ENCODE data around the gene SPTB.
A peak's percentile ranks its signal among the peaks of the same experiment; 100 is the strongest.

Gene SPTB

DNA sequence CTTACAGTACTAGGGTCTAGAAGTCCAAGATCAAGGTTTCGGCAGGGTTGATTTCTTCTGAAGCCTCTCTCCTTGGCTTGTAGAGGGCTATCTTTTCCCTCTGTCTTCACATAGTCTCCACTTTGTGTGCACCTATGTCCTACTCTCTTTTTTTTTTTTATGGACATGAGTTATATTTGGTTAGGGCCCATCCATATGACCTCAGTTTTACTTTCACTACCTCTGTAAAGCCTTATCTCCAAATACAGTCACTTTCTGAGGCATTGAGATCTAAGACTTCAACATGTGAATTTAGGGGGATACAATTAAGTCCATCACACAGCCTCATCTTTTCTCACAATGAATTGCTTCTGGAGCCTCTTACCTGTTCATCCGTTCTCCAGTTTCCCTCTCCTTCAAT, 5.9 kb upstream of the SPTB start:
- no peak for DNase-seq (ENCODE audit: low spot score)

DNA sequence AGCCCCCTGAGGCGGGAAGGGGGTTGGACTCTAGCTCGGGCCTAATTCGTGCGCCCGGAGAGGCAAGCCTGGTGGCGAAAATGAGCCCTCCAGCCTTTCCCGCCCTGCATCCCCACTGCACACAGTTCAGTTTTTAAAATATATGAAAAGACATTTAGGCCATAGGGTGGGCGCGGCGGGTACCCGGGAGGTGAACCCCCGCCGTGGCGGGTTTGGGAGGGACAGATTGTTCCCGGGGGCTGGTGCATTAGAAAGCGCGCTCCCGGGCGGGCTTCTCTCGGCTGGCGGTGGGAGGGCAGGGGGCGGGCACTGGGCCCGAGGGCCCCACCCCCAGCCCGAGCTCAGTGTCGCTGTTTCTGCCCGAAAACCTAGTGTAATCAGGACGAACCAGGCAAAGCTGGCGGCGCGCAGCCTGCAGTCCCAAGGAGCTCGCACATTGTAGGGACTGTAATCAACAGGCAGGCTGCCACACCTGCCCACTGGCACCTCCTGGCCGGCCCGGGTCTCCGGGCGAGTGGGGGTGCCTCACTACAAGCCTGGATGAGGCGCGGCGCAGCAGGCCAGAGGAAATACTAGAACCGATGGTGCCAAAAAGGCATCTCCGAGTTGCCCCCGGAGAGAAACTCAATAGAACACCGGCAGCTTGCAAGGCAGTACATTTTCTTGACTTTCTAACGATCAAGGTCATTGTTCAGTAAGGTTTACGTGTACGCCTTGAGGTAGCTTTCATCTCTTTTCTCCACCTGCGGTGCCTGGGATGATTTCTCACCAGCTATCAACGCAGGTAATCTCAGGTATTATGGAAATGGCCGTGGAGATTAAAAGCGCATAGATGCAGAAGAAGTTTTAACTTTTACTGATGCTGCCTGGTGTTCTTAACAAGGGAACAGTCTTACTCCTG, 764 bp upstream of the SPTB start:
- peak; percentile 77 for DNase-seq (ENCODE audit: low spot score)

DNA sequence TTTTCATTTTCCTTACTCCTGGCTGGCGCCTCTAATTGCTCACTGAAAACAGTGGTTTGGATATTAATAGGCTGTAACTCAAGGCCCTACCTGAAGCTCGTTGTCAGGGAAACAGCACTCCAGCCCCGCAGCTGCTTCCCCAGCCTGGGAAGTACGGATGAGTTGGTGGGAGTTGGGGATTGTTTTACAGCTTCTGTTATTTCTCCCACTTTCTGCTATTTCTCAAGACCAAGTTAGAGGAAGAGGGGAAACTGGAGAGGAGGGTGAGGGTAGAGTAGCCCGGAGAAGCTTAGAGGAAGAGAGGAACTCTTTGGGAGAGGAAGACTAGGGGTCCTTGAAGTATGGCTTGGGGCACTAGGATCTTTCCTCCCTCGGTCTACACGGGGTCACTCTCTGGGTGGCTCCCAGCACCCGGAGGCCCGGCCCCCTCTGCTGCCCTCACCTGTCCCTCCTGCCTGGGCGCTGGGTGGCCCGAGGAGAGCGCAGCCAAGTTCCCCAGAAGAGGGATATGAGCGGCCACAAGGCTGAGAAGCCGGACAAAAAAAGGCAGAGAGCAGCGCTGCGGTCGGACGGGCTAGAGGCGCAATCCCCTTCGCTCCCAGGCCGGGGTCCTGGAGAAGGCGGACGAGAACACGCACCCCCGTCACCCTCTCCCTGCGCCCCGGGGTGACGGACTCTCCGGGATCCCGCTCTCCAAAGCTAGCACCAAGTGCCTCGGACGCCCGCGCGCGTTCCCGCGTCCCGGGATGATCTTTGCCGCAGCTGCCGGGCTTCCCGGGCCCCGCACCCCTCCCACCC, 671 bp downstream of the SPTB start:
- peak; percentile 57 for DNase-seq (ENCODE audit: low spot score)

DNA sequence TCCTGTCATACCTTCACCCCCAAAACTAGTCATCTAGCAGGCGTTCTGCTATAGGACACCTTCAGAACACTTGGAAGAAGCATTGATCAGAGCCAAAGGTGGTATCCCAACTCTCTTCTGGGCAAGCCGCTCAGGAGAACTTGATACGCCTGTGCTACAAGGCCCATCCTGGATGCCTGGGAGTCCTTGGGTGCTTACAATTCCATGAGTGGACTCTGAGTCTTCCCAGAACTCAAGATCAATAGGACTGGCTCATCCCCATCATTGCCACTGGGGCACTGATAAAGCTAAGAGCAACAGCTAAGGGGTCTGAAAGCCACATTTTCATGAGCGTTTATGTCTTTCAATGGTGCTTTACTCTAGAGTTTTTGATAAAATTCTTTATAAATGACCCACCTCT, 1.9 kb downstream of the SPTB start:
- DNase-seq (ENCODE audit: low spot score): no peak

DNA sequence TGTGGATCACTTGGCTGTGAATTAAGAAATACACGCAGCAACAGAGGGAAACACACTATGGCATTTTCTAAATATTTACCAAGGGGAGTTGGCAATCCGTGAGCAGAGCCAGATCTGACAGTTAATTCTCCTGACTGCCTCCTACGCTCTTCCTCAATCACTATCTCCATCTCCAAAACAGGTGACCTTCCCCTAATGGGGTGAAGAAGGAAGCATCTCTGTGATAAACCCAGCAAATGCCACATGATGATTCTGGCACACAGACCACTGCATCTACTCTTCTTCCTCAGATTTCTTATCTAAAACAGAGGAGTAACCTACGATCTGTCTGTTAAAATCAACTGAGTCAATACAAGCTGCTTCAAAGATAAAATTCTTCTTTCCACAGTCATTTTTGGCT, 4.4 kb downstream of the SPTB start:
- no peak for DNase-seq (ENCODE audit: low spot score)

DNA sequence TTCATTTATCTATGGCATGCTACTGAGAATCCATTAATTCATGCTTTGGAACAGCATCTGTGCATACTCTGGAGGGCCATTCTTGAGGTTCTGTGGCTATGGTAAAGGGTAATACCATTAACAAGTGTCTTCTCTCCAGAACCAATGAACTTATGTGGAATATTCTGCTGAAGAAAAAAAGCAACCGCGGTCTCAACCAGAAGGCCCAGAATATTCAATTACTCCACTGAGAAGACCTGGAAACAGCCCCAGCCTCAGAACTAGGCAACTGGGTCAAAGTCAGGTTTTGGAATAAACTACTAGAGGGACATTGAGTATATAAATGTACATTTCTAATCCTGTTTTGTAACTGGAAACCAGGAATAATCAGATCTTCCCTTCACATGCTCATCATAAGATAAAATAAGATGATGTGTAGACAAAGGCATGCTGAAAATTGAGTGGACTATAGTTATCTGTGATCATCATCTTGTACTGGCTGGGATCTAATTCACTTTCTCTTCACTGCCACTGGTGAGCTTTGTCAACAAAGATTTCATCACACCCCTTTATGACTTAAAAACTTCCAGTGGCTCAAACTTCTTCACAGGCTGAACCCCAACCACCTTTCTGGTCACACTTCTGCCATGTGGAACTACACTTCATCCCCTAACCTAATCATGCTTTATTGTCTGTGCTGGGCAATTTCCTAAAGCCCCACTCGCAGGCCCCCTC, 6.0 kb downstream of the SPTB start:
- no peak for DNase-seq (ENCODE audit: low spot score)

DNA sequence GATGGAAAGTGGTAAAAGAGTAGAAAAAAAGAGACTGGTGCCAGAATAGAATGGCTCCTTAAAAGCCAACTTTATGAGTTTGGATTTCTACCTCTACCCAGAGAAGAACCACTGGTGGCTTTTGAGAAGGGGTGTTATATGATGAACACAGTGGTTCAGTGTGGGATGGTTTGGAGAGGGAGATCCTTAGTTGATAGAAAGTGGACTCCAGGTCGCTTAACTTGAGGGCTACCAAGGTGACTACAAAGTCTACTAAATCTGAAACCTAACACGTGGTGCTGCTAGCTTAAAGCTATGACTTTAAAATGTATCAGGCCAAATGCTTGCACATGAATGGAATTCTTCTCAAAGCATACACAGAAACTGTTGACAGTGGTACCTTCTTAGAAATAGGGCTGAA, 8.4 kb downstream of the SPTB start:
- no peak for DNase-seq (ENCODE audit: low spot score)

DNA sequence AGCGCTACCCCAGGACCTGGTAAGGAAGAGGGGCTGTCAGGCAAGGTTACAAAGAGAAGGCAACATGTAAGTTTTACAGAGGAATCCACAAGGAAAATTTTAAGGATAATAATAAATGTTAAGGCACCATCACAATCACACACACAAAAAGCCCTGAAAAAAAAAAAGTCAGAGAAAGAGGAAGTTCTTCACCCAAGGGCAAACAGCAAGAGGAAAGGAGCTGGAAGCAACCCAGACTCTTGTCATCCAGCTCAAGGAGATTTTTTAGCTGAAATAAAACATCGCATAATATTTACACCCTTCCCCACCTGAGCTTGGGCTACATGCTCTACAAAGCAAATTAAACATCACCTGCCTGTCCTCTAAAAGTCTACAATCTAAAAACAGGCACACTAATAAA, 9.5 kb downstream of the SPTB start:
- DNase-seq (ENCODE audit: low spot score): no peak

DNA sequence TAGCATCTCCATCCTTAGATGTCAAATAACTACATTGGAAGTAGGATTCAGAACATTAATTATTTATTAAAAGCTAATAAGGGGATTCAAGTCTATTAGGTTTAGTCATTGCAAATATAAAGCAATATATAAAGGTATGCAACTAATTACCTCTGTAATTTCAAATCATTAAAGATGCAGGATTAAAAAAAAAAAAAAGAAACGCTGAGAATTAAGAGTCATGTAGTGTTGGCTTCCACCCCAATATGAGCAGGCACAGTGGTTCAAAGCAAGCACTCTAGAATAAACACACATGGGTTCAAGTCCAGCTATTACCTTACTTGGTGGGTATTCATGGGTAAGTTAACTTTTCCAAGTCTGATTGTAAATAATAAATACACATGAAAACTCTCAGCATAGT, 10.9 kb downstream of the SPTB start:
- no peak for DNase-seq (ENCODE audit: low spot score)

DNA sequence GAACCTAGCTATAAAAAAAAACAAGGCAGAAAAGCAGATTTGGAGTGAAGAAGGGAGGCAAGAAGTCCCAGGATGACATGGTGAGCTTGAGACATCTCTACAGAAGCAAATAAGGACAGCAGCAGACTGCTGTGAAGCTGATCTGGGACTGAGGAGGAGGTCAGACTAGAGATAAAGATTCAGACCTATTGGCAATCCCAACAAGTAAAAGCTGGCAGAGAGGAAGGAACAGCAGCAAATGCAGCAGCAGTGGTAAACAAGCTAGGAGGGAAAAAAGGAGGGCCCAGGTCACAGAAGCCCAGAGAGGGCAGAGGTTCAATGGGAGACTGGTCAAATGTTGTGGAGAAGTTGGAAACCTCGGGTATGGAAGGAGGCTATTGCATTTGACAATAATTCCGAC, 11.3 kb downstream of the SPTB start:
- DNase-seq (ENCODE audit: low spot score): no peak

DNA sequence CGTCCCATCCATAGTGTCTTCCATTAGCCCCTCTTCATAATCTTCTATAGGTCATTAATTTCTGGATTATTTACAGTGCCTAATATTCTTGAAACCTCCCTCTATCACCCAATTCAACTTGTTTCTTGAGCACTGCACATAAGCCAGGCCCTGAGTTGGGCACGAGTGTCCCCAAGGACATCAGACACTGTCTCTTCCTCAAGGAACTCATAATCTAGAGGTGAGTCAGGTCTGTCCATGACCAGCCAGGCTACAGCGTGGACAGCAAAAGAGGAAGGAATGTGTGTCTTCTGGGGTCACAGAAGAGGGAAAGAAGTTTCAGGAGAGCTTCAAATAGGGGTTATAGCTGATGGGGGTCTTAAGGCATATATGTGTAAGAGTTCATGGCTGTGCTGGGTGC, 12.5 kb downstream of the SPTB start:
- no peak for DNase-seq (ENCODE audit: low spot score)

DNA sequence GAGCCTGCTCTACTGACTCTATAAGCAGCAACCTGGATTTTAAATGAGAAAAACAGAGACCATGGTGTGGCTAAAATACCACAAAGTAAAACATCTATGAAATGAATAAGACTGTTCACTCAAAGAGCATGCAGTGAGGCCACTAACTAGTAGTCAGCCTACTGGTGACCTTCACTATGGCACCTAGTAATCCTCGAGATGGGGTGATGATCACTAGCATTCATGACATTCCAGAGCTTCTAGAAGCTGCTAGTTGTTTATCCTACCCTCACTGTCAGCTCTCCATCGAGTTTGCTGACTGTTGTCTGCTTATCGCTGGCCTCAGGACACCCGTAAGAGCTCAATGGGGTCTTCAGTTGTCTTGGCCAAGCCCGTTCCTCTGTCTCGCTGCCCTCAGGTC, 13.7 kb downstream of the SPTB start:
- DNase-seq (ENCODE audit: low spot score): no peak

DNA sequence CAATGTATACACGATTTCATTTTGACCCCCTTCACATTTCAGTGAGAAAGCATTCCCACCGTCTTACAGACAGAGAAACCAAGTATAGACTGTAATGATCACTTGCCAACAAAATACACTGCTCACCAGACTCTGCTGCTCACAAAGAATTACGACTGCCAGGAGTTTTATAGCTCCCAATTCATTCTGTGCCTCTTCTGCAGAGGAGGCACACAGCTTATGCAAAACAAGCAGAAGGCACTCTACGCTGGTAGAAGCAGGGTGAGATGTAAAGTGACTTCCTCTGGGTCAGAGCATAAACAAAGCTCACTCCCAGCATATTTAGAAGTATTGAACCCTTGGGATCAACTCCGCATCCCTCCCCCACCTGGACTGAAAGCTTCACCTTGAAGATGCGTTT, 14.6 kb downstream of the SPTB start:
- DNase-seq (ENCODE audit: low spot score): no peak

DNA sequence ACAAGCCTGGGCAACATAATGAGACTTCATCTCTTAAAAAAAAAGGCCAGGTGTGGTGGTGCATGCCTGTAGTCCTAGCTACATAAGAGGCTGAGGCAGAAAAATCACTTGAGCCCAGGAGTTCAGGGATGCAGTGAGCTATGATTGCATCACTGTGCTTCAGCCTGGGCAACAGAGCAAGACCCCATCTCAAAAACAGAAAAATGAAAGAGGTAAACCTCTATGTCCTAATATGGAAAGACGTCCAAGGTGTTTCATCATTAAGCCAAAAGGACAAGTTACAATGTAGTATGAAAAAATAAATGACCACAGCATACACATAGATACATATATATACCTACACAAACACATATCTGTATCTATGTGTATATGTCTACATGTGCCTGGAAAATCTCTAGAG, 15.4 kb downstream of the SPTB start:
- no peak for DNase-seq (ENCODE audit: low spot score)

DNA sequence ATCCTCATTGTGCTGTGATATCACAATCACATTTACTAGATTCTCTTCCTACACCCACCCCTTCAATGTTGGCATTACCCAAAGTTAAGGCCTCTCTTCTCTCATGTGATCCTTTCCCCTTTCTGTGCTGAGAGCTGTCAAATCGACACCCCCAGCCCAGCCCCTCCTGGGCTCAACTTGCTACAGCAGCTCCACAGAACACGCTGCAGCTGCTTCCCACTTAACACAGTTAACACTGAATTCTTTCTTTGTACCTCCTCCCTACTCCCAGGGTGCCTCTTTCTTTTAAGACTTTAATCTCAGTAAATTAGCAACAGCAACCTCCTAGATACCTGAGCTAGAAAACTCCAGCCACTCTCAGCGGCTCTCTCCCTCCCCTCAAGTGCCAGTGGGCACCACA, 17.8 kb downstream of the SPTB start:
- DNase-seq (ENCODE audit: low spot score): no peak

DNA sequence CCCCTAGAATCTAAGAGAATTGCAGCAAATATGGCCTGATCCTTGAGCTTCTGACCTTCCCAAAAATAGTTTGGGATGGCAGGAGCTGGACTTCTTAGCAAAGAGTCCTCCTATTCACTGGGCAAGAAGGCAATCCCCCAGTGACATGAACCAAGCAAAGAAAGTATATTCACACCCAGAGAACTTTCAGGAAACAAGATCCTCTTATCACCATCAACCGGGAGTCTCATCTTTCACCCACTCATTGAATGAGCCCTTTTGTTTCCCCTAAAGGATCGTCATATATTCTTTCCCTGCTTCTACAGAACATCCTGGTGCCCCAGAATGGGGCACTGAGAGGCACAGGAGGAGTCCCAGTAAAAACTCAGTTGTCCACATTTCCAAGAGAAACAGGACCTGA, 19.7 kb downstream of the SPTB start:
- DNase-seq (ENCODE audit: low spot score): no peak

DNA sequence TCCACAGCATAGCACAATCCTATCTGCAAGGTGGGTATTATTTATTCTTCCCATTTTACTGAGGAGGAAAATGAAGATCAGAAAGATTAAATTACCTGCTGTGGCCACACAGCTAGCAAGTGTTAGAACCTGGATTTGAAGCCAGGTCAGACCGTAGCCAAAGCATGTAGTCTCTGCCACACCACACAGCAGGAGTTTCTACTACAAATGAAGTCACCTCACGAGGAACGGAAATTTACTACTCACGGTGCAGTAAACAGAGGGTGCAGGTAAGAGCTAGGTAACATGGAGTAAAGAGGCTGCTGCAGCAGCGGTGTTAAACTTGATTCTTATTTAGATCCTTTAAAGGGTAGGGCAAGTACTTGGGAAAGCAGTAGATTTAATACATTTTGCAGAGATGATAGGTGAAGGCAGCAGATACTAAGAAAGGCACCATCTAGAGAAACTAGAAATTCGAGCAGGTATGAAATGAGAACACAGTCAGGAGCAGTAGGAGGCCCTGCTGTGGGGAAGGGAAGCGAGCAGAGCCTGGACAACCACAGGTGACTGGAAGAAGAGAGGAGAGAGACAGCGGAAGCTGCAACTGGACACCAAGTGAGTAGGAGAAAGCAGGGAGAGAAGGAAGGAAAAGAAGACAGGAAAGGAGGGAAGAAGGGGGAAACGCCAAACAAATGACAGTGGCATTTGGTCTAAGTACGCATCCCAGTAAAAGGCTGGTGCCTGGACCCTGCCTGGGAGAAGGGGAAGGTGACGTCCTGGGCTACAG, 21.5 kb downstream of the SPTB start:
- peak; percentile 81 for DNase-seq (ENCODE audit: low spot score)

DNA sequence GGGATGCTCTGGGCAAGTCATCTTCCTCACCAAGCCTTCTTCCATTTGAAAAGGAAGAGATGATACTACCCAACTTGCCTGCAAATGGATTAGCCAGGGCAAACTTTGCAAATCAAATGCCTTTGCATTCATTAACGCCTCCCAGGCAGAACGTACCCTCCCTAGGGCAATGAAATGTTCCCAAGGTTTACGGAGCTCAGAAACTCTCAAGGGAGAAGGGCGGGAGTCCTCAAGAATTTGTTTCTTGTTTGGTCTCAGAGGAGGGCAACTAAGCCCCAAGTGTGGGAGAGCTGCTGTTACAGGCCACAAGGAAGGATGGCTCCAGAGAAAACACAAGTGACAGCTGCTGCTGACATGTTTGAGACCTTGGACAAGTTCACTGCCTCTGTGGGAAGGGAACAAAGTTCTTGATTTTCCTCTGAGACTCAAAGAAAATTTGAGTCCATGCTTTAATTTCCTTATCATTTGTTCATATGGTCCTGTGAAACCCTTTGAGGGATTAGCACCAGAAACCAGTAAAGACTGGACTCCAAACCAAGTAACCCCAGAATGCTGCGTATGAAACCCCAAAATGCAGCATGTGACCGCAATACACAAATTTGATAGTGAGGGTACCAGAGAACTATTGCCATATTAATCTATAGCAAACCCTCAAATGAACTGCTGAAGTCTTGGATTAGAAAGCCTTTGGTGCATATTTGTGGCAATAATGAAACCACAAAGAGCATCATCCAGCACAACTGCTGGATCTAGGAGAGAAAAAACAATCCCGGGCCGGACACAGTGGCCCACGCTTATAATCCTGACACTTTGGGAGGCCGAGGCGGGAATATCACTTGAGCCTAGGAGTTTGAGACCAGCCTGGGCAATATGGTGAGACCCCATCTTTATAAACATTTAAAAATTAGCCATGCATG, 22.9 kb downstream of the SPTB start:
- no peak for DNase-seq (ENCODE audit: low spot score)

DNA sequence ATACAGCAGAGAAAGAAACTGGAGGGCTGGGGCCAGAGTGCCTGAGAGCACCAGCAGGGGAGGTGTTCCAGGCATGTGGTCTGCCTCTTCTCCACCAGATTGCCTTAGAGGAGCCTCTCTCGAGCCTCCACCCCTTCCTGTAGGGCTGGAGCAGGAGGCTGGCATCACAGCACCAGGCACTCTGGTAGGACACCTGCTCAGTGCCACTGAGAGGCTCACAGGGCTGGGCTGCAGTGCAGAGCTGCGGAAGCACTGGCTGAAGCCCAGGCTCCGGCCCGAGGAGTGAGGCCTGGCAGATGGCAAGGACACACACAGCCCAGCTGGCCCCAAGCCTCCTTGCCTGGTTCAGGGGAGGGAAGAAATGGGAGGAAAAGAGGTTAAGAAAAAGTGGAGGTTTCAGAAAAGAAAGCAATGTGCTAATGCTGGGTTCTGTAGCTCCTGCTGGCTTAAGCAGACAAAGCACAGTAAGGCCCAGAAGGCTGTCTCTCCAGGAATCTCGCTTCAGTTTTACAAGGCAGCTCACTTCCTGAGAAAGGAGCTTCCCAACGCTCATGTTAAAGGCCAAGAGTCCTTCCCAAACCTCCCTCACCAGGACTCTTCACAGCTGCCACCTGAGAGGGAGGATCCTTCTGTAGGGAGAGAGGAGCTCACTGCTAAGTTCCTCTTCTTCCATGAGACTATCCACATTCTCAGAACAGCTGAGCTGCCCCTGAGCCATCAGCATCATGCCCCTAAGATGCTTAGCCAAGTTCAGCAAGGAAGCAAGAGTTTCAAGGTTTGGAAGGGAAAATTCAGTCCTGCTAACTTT, 23.8 kb downstream of the SPTB start:
- DNase-seq (ENCODE audit: low spot score): peak; percentile 97
